Glutamatergic neuron (in vitro differentiated cells): ENCODE data around the gene ANKRD63. TPM values are rescaled to one million over a fixed set of nuclear protein-coding genes. Genes with fewer than 3 reads are reported as not detected.

Experiments
- DNase-seq: peaks from one replicate; pipeline ENCODE4 v3.0.0; 2022
- H3K27ac Mint-ChIP-seq: one replicate; pipeline ENCODE4 v1.8.0; 2020; ENCODE audit warnings: mild to moderate bottlenecking, mixed read lengths, inconsistent platforms; ENCODE audit not compliant: unreplicated experiment
- H3K27me3 Mint-ChIP-seq: one replicate; pipeline ENCODE4 v1.8.0; 2020; ENCODE audit warnings: mild to moderate bottlenecking, moderate library complexity, mixed read lengths, inconsistent platforms; ENCODE audit not compliant: unreplicated experiment
- H3K36me3 Mint-ChIP-seq: one replicate; pipeline ENCODE4 v1.8.0; 2020; ENCODE audit warnings: mild to moderate bottlenecking, mixed read lengths, inconsistent platforms; ENCODE audit not compliant: unreplicated experiment
- H3K4me1 Mint-ChIP-seq: one replicate; pipeline ENCODE4 v1.8.0; 2020; ENCODE audit warnings: mild to moderate bottlenecking, low read depth, mixed read lengths, inconsistent platforms; ENCODE audit not compliant: unreplicated experiment
- H3K4me3 Mint-ChIP-seq: one replicate; pipeline ENCODE4 v1.8.0; 2020; ENCODE audit warnings: mild to moderate bottlenecking, mixed read lengths, inconsistent platforms; ENCODE audit not compliant: unreplicated experiment
- H3K9me3 Mint-ChIP-seq: one replicate; pipeline ENCODE4 v1.8.0; 2020; ENCODE audit warnings: mild to moderate bottlenecking, moderate library complexity, mixed read lengths, inconsistent platforms; ENCODE audit not compliant: unreplicated experiment
- total RNA-seq: library from RNA; stranded (reverse); fragmentation: NEBNext Ultra II Directional; extraction: Animal tissue kit (Norgen Biotek cat#: 25700); gene quantifications from one replicate; pipeline ENCODE4 v1.2.1, GENCODE V29; 2021; ENCODE audit not compliant: unreplicated experiment
- TF ChIP-seq, protein P1 (sequence below): fragments of 200-600 bp; sonication (generic); IDR thresholded peaks from one replicate; pipeline ENCODE4 v1.5.0; 2021; ENCODE audit not compliant: partially characterized antibody, unreplicated experiment

ANKRD63 gene
- total RNA-seq, 1 donor from 2014 or later: not detected

DNA sequence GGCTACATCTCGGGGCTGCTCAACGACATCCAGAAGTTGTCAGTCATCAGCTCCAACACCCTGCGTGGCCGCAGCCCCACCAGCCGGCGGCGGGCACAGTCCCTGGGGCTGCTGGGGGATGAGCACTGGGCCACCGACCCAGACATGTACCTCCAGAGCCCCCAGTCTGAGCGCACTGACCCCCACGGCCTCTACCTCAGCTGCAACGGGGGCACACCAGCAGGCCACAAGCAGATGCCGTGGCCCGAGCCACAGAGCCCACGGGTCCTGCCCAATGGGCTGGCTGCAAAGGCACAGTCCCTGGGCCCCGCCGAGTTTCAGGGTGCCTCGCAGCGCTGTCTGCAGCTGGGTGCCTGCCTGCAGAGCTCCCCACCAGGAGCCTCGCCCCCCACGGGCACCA is 17.0 kb downstream of the ANKRD63 start:
- peaks cover 3% of the 10 kb centered on the region for H3K27me3 Mint-ChIP-seq
- H3K36me3 Mint-ChIP-seq: no peaks in the 10 kb centered on the region
- no peak overlapping the region for H3K4me3 Mint-ChIP-seq
- no peak for DNase-seq
- H3K27ac Mint-ChIP-seq: no peak overlapping the region
- TF ChIP-seq, protein P1, sequence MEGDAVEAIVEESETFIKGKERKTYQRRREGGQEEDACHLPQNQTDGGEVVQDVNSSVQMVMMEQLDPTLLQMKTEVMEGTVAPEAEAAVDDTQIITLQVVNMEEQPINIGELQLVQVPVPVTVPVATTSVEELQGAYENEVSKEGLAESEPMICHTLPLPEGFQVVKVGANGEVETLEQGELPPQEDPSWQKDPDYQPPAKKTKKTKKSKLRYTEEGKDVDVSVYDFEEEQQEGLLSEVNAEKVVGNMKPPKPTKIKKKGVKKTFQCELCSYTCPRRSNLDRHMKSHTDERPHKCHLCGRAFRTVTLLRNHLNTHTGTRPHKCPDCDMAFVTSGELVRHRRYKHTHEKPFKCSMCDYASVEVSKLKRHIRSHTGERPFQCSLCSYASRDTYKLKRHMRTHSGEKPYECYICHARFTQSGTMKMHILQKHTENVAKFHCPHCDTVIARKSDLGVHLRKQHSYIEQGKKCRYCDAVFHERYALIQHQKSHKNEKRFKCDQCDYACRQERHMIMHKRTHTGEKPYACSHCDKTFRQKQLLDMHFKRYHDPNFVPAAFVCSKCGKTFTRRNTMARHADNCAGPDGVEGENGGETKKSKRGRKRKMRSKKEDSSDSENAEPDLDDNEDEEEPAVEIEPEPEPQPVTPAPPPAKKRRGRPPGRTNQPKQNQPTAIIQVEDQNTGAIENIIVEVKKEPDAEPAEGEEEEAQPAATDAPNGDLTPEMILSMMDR: no peak
- peaks cover 3% of the 10 kb centered on the region for H3K9me3 Mint-ChIP-seq
- H3K4me1 Mint-ChIP-seq: peaks cover 7% of the 10 kb centered on the region

DNA sequence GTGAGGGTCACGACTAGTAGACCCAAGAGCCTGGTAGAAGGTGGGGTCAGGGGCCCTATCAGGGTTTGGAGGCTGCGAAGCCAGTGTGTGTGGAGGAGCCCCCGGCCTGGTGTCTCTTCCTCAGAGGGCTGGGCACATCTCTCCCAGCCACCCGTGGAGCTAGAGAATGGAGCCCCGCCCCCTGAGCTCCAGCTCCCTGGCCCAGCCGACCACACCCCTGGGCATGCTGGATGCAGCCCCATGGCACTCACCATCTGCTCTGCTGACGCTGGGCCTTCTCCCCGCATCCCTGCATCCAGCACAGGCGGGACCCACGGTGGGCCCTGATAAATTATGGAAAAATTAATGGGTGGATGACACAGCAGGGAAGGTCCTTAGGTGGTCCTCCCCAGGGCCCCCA is 17.5 kb downstream of the ANKRD63 start:
- Mint-ChIP-seq H3K27me3 (peaks cover 3% of the 10 kb centered on the region), H3K4me1 (peaks cover 7% of the 10 kb centered on the region), H3K9me3 (peaks cover 3% of the 10 kb centered on the region), H3K27ac (no peak overlapping the region), H3K4me3 (no peak overlapping the region), H3K36me3 (no peaks in the 10 kb centered on the region)
- TF ChIP-seq, protein P1: no peak
- DNase-seq: no peak

DNA sequence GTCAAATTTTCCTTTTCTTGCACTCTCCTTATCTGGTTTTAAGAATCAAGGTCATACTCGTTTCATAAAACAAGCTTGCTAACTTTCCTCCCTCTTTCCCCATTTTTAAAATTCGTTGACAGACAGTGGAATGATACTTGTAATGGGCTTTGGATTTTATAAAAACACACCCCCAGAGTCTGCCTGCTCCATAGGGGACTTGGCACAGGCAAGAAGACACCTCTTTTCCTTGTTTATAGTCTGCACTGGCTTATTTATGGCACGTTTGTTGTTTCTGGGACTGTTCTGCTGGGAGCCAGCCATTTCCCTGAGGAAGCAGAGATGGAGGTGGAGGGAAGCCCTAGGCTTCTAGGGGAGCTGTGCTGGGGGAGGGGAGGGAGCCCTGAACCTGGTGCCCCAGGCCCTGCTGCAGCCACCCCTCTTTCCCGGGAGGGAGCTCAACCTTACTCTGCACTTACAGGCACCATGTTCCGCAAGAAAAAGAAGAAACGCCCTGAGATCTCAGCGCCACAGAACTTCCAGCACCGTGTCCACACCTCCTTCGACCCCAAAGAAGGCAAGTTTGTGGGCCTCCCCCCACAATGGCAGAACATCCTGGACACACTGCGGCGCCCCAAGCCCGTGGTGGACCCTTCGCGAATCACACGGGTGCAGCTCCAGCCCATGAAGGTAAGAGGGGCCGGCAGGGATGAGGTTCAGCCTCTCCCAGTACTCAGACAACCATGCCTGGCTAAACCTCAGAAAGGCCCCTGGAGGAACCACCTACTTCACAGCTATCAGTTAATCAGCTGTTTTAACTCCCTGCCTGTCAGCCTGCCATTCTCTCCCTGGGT is 18.3 kb downstream of the ANKRD63 start:
- Mint-ChIP-seq H3K27me3 (peaks cover 3% of the 10 kb centered on the region), H3K4me3 (no peak overlapping the region), H3K4me1 (peaks cover 7% of the 10 kb centered on the region), H3K27ac (no peak overlapping the region), H3K36me3 (no peaks in the 10 kb centered on the region), H3K9me3 (peaks cover 3% of the 10 kb centered on the region)
- DNase-seq: no peak
- TF ChIP-seq, protein P1: no peak

DNA sequence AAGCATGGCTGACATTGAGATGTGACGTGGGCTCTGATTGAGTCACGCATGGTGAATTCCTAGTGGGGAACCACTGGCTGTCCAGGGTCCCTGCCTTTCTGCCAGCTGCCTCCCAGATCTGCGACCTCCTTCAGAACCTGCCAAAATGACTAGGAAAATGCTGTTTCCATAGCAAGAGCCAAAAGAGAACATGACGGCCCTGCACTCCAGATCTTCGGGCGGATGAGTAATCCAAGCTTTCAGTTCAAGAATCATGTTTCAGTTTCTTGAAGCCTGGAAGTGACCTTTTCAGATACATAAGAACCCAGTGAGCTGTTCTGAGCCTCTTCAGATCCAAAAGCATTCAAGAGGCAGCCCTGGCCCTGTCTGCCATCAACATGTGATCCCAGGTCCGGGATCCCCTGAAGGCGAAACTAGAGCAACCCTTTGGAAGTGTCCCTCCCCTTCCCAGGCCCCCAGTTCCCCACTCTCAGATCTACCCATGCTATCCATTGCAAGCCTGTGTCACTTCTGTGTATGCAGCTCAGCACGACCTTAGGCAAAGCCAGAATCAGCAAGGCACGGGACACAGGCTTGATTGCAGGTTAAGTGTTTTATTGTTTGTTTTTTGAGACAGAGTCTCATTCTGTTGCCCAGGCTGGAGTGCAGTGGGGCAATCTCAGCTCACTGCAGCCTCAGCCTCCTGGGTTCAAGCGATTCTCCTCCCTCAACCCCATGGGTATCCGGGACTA is 19.7 kb downstream of the ANKRD63 start:
- Mint-ChIP-seq H3K4me3 (no peak overlapping the region), H3K4me1 (peaks cover 7% of the 10 kb centered on the region), H3K36me3 (no peaks in the 10 kb centered on the region), H3K27ac (no peak overlapping the region), H3K9me3 (peaks cover 3% of the 10 kb centered on the region), H3K27me3 (peaks cover 3% of the 10 kb centered on the region)
- DNase-seq: no peak
- TF ChIP-seq, protein P1: no peak

DNA sequence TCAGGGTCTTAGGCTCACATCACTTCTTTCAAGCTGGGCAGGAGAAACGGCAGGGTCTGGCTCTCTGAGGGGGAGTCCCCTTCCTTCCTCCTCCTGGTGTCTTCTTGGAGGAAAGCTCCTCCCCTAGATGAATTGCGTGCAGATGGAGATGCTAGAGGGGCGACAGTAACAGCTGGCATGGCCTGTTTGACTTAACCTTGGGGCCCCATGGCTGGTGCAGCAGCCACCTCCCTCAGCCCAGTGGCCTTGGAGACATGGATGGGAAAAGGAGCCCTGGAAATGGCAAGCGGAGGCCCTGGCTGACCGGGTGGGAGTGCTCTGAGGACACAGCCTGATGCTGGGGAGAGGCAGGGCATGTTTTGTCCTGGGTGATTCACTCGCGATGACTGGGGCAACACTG is 23.8 kb downstream of the ANKRD63 start:
- H3K4me3 Mint-ChIP-seq: no peak overlapping the region
- peaks cover 8% of the 10 kb centered on the region for H3K27me3 Mint-ChIP-seq
- no peaks in the 10 kb centered on the region for H3K9me3 Mint-ChIP-seq
- H3K27ac Mint-ChIP-seq: no peak overlapping the region
- H3K36me3 Mint-ChIP-seq: no peaks in the 10 kb centered on the region
- no peak for DNase-seq
- TF ChIP-seq, protein P1: no peak
- peaks cover 12% of the 10 kb centered on the region for H3K4me1 Mint-ChIP-seq
